Measurements from ENCODE around the gene POTEM.
"Not testable (repeated sequence)": the region's sequence is repeated elsewhere in the genome, so short reads cannot be mapped to it uniquely, and the experiment has no call there.

- TF ChIP-seq, protein P1, sequence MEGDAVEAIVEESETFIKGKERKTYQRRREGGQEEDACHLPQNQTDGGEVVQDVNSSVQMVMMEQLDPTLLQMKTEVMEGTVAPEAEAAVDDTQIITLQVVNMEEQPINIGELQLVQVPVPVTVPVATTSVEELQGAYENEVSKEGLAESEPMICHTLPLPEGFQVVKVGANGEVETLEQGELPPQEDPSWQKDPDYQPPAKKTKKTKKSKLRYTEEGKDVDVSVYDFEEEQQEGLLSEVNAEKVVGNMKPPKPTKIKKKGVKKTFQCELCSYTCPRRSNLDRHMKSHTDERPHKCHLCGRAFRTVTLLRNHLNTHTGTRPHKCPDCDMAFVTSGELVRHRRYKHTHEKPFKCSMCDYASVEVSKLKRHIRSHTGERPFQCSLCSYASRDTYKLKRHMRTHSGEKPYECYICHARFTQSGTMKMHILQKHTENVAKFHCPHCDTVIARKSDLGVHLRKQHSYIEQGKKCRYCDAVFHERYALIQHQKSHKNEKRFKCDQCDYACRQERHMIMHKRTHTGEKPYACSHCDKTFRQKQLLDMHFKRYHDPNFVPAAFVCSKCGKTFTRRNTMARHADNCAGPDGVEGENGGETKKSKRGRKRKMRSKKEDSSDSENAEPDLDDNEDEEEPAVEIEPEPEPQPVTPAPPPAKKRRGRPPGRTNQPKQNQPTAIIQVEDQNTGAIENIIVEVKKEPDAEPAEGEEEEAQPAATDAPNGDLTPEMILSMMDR (conservative IDR thresholded peaks at IDR 0.05; ENCODE audit: low read depth in 2 of 2), result not testable (repeated sequence)
- TF ChIP-seq, protein P2, sequence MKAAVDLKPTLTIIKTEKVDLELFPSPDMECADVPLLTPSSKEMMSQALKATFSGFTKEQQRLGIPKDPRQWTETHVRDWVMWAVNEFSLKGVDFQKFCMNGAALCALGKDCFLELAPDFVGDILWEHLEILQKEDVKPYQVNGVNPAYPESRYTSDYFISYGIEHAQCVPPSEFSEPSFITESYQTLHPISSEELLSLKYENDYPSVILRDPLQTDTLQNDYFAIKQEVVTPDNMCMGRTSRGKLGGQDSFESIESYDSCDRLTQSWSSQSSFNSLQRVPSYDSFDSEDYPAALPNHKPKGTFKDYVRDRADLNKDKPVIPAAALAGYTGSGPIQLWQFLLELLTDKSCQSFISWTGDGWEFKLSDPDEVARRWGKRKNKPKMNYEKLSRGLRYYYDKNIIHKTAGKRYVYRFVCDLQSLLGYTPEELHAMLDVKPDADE (IDR thresholded peaks at IDR 0.05), result not testable (repeated sequence)
- TF ChIP-seq POLR2AphosphoS5 (IDR thresholded peaks at IDR 0.05; ENCODE audit: low read depth); CREB1 (CRISPR knock-in tag; IDR thresholded peaks at IDR 0.05; ENCODE audit: low read depth): not testable (repeated sequence)
These were observed 47.2 kb upstream of the POTEM start for GRCh38 chr14:18920052-18920451.

Measured in GM23338 (cell line).